K562 (cell line): ENCODE data around the gene RITA1. TPM values are rescaled to one million over a fixed set of nuclear protein-coding genes. Genes with fewer than 3 reads are reported as not detected.

Source experiments
- ATAC-seq: fragments of 200-7000 bp; cut with Tn5 transposase; 3 replicates; pipeline ENCODE4 v1.9.1; 2020; ENCODE audit warnings: moderate library complexity
- BruUV-seq: library from RNA; stranded (reverse); fragments of 400-500 nt; replicated peaks from 2 replicates; lab custom pipeline; 2021; lab: Mats Ljungman, UMichigan
- CTCF ChIA-PET: fragments of 300-600 bp; formaldehyde crosslinking; extraction: SDS; loops from one replicate; lab custom pipeline; 2021; ENCODE audit warnings: low intra/inter-chr PET ratio; lab: Yijun Ruan, JAX
- POLR2A ChIA-PET: fragments of 300-600, 350-650 bp; sonication (Branson Sonifier 250); formaldehyde crosslinking; extraction: SDS; loops from one replicate; lab custom pipeline; 2021; ENCODE audit warnings: antibody characterized with exemption, inconsistent platforms; lab: Yijun Ruan, JAX
- DNase-seq, 4 experiments: peaks; one replicate each; pipeline versions ENCODE4 v3.0.0 to v3.0.0-alpha.2; 2011 to 2018; ENCODE audit warnings: low spot score in 3 of 4, mixed read lengths in 3 of 4; ENCODE audit errors: extremely low read depth in 1 of 4
- FAIRE-seq: peaks from 2 replicates; lab custom pipeline; 2011; peaks lifted over from hg19 to GRCh38; lab: Jason Lieb, UNC
- H2AFZ ChIP-seq: 2 replicates; pipeline ENCODE4 v1.6.0; 2011; ENCODE audit warnings: low read depth, low read length, control low read depth, inconsistent platforms
- H3K27ac ChIP-seq: fragments of 200-600 bp; 3 replicates; pipeline ENCODE4 v1.8.0; 2011; ENCODE audit warnings: low read depth, mild to moderate bottlenecking, control low read depth, inconsistent platforms, low read length, moderate library complexity, mixed read lengths; ENCODE audit errors: extremely low read depth
- H3K27me3 ChIP-seq, 2 experiments: fragments of 300-600 bp in 1 of 2; 2 replicates in 1 of 2; 3 replicates in 1 of 2; pipeline versions ENCODE4 v1.6.0 to v1.8.0; 2011; ENCODE audit warnings: inconsistent platforms in 2 of 2, low read length in 2 of 2, mild to moderate bottlenecking in 1 of 2, mixed read lengths in 1 of 2, moderate library complexity in 1 of 2; ENCODE audit not compliant: control insufficient read depth in 2 of 2, insufficient read depth in 2 of 2
- H3K36me3 ChIP-seq: fragments of 300-600 bp; 3 replicates; pipeline ENCODE4 v1.8.0; 2011; ENCODE audit warnings: mild to moderate bottlenecking, low read length, inconsistent platforms; ENCODE audit not compliant: control insufficient read depth, insufficient read depth
- H3K4me1 ChIP-seq, 2 experiments: fragments of 200-600 bp in 1 of 2; replicated peaks in 1 of 2; 2 replicates in 1 of 2; 3 replicates in 1 of 2; pipeline versions ENCODE4 v1.5.1 to v1.8.0; 2011; ENCODE audit warnings: inconsistent platforms in 2 of 2, low read length in 2 of 2, mild to moderate bottlenecking in 1 of 2, mixed read lengths in 1 of 2, moderate library complexity in 1 of 2; ENCODE audit not compliant: control insufficient read depth in 2 of 2, insufficient read depth in 2 of 2
- H3K4me2 ChIP-seq: 2 replicates; pipeline ENCODE4 v1.6.1; 2011; ENCODE audit warnings: low read length, control low read depth, inconsistent platforms, mixed read lengths; ENCODE audit not compliant: insufficient read depth
- H3K4me3 ChIP-seq: fragments of 200-600 bp; sonication (generic), shearing (Covaris generic); 2 replicates; pipeline ENCODE4 v1.5.1; 2016; ENCODE audit warnings: control low read depth, inconsistent platforms
- H3K79me2 ChIP-seq: fragments of 200-600 bp; 3 replicates; pipeline ENCODE4 v1.8.0; 2011; ENCODE audit warnings: low read length, inconsistent platforms; ENCODE audit not compliant: control insufficient read depth, insufficient read depth
- H3K9ac ChIP-seq, 2 experiments: 2 replicates each; pipeline versions ENCODE4 v1.6.0 to v1.6.1; 2011; ENCODE audit warnings: low read depth in 2 of 2, low read length in 2 of 2, control low read depth in 1 of 2, inconsistent platforms in 1 of 2, mild to moderate bottlenecking in 1 of 2, mixed read lengths in 1 of 2; ENCODE audit not compliant: insufficient read depth in 1 of 2
- H3K9me1 ChIP-seq: one replicate; pipeline ENCODE4 v1.6.0; 2011; ENCODE audit warnings: inconsistent platforms, mild to moderate bottlenecking, low read length, moderate library complexity; ENCODE audit not compliant: control insufficient read depth, insufficient read depth
- H3K9me3 ChIP-seq: replicated peaks from 2 replicates; pipeline ENCODE4 v1.5.1; 2011; ENCODE audit warnings: low read depth, low read length, inconsistent platforms; ENCODE audit not compliant: control insufficient read depth, insufficient read depth
- H4K20me1 ChIP-seq: replicated peaks from 2 replicates; pipeline ENCODE4 v1.6.1; 2011; ENCODE audit warnings: low read length, inconsistent platforms, mixed read lengths; ENCODE audit not compliant: control insufficient read depth, insufficient read depth
- CTBP1 ChIP-seq: fragments of 450-650 bp; IDR thresholded peaks from 2 replicates; pipeline ENCODE4 v1.6.1; 2016; ENCODE audit warnings: borderline replicate concordance
- FIP1L1 ChIP-seq: fragments of 200-400 bp; formaldehyde crosslinking; IDR thresholded peaks from 2 replicates; pipeline ENCODE4 v1.6.1; 2018; ENCODE audit warnings: mild to moderate bottlenecking, low read depth, low read length; ENCODE audit not compliant: poor library complexity, severe bottlenecking
- FOSL1 ChIP-seq: fragments of 200-800 bp; sonication (Bioruptor generic); conservative IDR thresholded peaks from 2 replicates; pipeline ENCODE4 v1.6.1; 2016; ENCODE audit warnings: missing genetic modification characterization, missing compliant biosample characterization
- HSF4 ChIP-seq: fragments of 250-450 bp; sonication (Bioruptor Pico); IDR thresholded peaks from 2 replicates; pipeline ENCODE4 v2.1.2; 2022; ENCODE audit warnings: mild to moderate bottlenecking, moderate library complexity, borderline replicate concordance
- LARP7 ChIP-seq: fragments of 450-650 bp; IDR thresholded peaks from 2 replicates; pipeline ENCODE4 v1.6.1; 2016
- MNT ChIP-seq, 2 experiments: fragments of 450-650 bp; conservative IDR thresholded peaks; 2 replicates each; pipeline ENCODE4 v1.6.1; 2017; ENCODE audit warnings: mild to moderate bottlenecking in 2 of 2, moderate library complexity in 2 of 2
- NFE2 ChIP-seq: IDR thresholded peaks from 2 replicates; pipeline ENCODE4 v1.6.1; 2014; ENCODE audit warnings: antibody characterized with exemption, low read depth
- PCBP2 ChIP-seq: fragments of 200-400 bp; formaldehyde crosslinking; IDR thresholded peaks from 2 replicates; pipeline ENCODE4 v1.6.1; 2018; ENCODE audit warnings: low read length, low read depth, mild to moderate bottlenecking, moderate library complexity; ENCODE audit not compliant: poor library complexity, severe bottlenecking
- RFX1 ChIP-seq: fragments of 450-650 bp; IDR thresholded peaks from 2 replicates; pipeline ENCODE4 v1.6.1; 2016; ENCODE audit warnings: mild to moderate bottlenecking, moderate library complexity
- RHOXF2B ChIP-seq: fragments of 250-450 bp; sonication (Bioruptor Pico); conservative IDR thresholded peaks from 2 replicates; pipeline ENCODE4 v1.5.1; 2021
- SP1 ChIP-seq: sonication (generic); formaldehyde crosslinking; IDR thresholded peaks from 2 replicates; pipeline ENCODE4 v1.8.1; 2022; ENCODE audit warnings: mild to moderate bottlenecking, missing genetic modification reagents
- USF1 ChIP-seq: sonication (generic); formaldehyde crosslinking; IDR thresholded peaks from 2 replicates; pipeline ENCODE4 v1.9.0; 2022; ENCODE audit warnings: mild to moderate bottlenecking, missing genetic modification reagents
- YY1 ChIP-seq, 3 experiments: IDR thresholded peaks; 2 replicates each; pipeline ENCODE4 v1.6.1; 2011; ENCODE audit warnings: low read length in 2 of 3, mild to moderate bottlenecking in 2 of 3, moderate library complexity in 2 of 3, borderline replicate concordance in 1 of 3, control low read depth in 1 of 3, low read depth in 1 of 3; ENCODE audit not compliant: insufficient read depth in 3 of 3, insufficient replicate concordance in 2 of 3, control insufficient read depth in 1 of 3, insufficient read length in 1 of 3; ENCODE audit errors: extremely low read depth in 1 of 3
- ZBTB34 ChIP-seq: fragments of 250-450 bp; sonication (Bioruptor Pico); IDR thresholded peaks from 2 replicates; pipeline ENCODE4 v1.8.0; 2021; ENCODE audit warnings: mild to moderate bottlenecking, moderate library complexity
- ZC3H8 ChIP-seq: fragments of 450-650 bp; IDR thresholded peaks from 2 replicates; pipeline ENCODE4 v1.6.1; 2017
- ZNF184 ChIP-seq: sonication (generic); formaldehyde crosslinking; IDR thresholded peaks from 2 replicates; pipeline ENCODE4 v1.5.0; 2020; ENCODE audit warnings: missing genetic modification reagents
- ZNF384 ChIP-seq: IDR thresholded peaks from 2 replicates; pipeline ENCODE4 v1.6.1; 2012; ENCODE audit warnings: low read depth, low read length, improper control_type of control experiment
- ZNF444 ChIP-seq: fragments of 250-450 bp; sonication (Bioruptor Pico); IDR thresholded peaks from 2 replicates; pipeline ENCODE4 v1.4.0; 2020; ENCODE audit warnings: mild to moderate bottlenecking, moderate library complexity
- ZNF696 ChIP-seq: fragments of 250-450 bp; sonication (Bioruptor Pico); conservative IDR thresholded peaks from 2 replicates; pipeline ENCODE4 v1.4.0; 2020; ENCODE audit warnings: mild to moderate bottlenecking, moderate library complexity
- WGBS: fragments of 100-300 bp; shearing (Covaris generic); methylation state at CpG from one replicate; pipeline ENCODE4 v1.1.6; 2016; ENCODE audit warnings: low coverage, mixed read lengths; ENCODE audit not compliant: insufficient coverage; ENCODE audit errors: missing lambda C conversion rate; 5-methylcytosine and 5-hydroxymethylcytosine counted together
- in situ Hi-C: fragments of 300-500 bp; cut with MboI; formaldehyde crosslinking; loops from 4 replicates; pipeline ENCODE4 v1.15.0; 2018; ENCODE audit warnings: inconsistent platforms, mixed read lengths
- intact Hi-C: fragments of 100-400 bp; cut with micrococcal nuclease; formaldehyde crosslinking; loops from 2 replicates; pipeline ENCODE4 v1.14.2; 2022
- polyA plus RNA-seq, 8 experiments: library from polyadenylated mRNA; depleted of rRNA in 4 of 8; stranded (reverse) in 5 of 8; unstranded in 3 of 8; fragments of >200 nt; fragmentation: Nextera tagmentation in 2 of 8; fragmentation: Illumina TruSeq in 1 of 8; extraction: Ambion mirVana in 2 of 8; extraction: Trizol in 1 of 8; gene quantifications; 2 replicates each; pipeline versions ENCODE4 v1.2.1 to v1.2.3, GENCODE V29; 2011 to 2014; ENCODE audit warnings: inconsistent platforms in 1 of 8, missing spikeins in 1 of 8
- total RNA-seq, 7 experiments: library from RNA; depleted of rRNA in 6 of 7; stranded (reverse); fragments of >200 nt in 6 of 7; fragmentation: Illumina TruSeq in 2 of 7; extraction: Trizol in 2 of 7; gene quantifications; 2 replicates each; pipeline versions ENCODE4 v1.2.1 to v1.2.3, GENCODE V29; 2011 to 2021; ENCODE audit warnings: low replicate concordance in 1 of 7

The RITA1 gene
- total and polyA plus RNA-seq, 9 of the 15 experiments (the other 6 are each of a cell fraction or from before 2014, with no cell fraction given), result 2.8 to 40.4 (median 18.0) TPM

- Histone ChIP-seq H2AFZ (peak overlapping the region; percentile 97), H3K27me3 (no peaks in the 10 kb centered on the region), H3K9me3 (no peaks in the 10 kb centered on the region), H3K9ac (peak overlapping the region; percentile 96 to 100), H3K79me2 (peaks cover 79% of the 10 kb centered on the region), H3K4me2 (peak overlapping the region; percentile 84), H4K20me1 (peaks cover 9% of the 10 kb centered on the region), H3K9me1 (no peaks in the 10 kb centered on the region), H3K4me1 (peaks cover 26 to 40% of the 10 kb centered on the region in 2 experiments; a peak in 4 of 5 replicates), H3K36me3 (peaks cover 67% of the 10 kb centered on the region), H3K4me3 (peak overlapping the region; percentile 91), H3K27ac (peak overlapping the region; percentile 97)
- intact Hi-C loops (no loop called here), in situ Hi-C loops (loop anchor here (25.0 kb wide), 1 partner anchor 228 kb away; the partner anchor contains the start of genes SDS and SDSL)
- POLR2A ChIA-PET, result interaction anchor here (0.6 to 1.5 kb wide), 7 partner anchors 9 to 241 kb away, joined by 3 to 5 read pairs (median 3); no protein-coding TSS in a partner anchor
- DNase-seq, result no peak
- no peak for FAIRE-seq
- no TSS peak for BruUV-seq
- CTCF ChIA-PET, result no interaction called here
- WGBS, result under 1% methylated on average over 26 of the region's 26 CpGs
- ATAC-seq, result peak; percentile 76
- TF ChIP-seq YY1 (IDR thresholded peaks at IDR 0.05; ENCODE audit: borderline replicate concordance in 1 of 3, control insufficient read depth in 1 of 3, extremely low read depth in 1 of 3, insufficient read depth in 3 of 3, insufficient read length in 1 of 3, insufficient replicate concordance in 2 of 3, low read depth in 1 of 3, low read length in 2 of 3) (no peak), ZC3H8 (no peak), RFX1 (no peak), CTBP1 (no peak), ZNF184 (CRISPR knock-in tag) (no peak), MNT (conservative IDR thresholded peaks at IDR 0.05) (no peak), HSF4 (CRISPR knock-in tag) (no peak), NFE2 (no peak), LARP7 (no peak), USF1 (CRISPR knock-in tag) (no peak), ZNF444 (no peak), SP1 (CRISPR knock-in tag) (no peak), RHOXF2B (CRISPR knock-in tag) (no peak), FOSL1 (tag) (no peak), ZNF384 (0 out of 2 replicates have a peak, but pooled peaks have one; percentile 6), ZNF696 (no peak), ZBTB34 (CRISPR knock-in tag) (no peak), FIP1L1 (no peak), PCBP2 (no peak)
Observed at GRCh38 chr12:113184098-113184899, 1.2 kb upstream of the RITA1 start.
